ENCODE measurements around the gene SERINC5.

The SERINC5 gene

DNA sequence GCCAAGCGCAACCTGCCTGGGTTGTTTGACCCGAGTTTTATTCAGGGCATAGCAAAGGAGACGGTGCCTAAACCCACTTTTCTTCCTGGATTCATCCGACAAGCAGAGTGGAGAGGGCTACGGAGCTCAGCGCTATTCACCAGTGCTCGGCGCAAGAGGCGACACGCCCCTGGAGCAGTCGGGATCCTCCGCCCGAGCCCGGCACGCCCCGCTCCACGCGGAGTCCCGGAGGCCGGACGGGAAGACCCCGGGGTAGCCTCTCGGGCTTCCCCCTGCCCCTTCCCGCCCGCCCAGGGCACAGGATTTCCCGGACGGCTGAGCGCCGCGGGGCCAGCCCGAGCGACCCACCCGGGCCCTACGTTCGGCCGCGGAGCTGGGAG is 427 bp downstream of the SERINC5 start:
- DNase-seq (ENCODE audit: low read depth in 1 of 2, low spot score in 1 of 2): peak in 1 of 2 donors; percentile 25

DNA sequence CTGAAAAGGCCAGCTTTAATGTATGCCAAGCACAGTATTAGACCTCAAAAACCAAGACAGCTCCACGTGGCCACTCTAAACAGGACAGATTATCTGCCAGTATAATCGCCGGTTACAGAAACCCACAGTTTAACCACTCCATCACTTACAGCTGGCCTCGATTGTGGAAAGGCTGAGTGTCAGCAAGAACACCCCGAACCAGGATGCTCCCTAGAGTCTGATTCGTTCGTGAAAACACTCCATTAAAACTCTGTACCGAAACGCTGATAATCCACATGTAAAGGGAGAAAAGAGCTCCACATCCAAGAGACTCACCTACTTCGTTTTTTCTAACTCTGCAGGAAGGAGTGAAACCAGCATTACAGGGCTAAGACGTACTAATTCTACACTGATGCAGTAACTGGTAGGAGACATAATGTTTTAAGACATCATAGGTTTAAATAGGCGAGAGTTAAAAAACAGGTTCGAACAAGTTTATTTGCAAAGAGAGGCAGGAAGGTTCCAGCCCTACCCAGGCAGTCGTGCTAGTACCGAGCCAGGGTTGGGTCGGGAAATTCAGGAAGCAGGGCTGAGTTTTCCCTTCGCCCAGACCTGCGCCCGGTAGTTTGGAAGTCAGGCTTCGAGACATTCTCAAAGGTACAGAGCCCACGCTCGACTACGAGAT is 949 bp downstream of the SERINC5 start:
- no peak for DNase-seq (ENCODE audit: low read depth in 1 of 2, low spot score in 1 of 2)

DNA sequence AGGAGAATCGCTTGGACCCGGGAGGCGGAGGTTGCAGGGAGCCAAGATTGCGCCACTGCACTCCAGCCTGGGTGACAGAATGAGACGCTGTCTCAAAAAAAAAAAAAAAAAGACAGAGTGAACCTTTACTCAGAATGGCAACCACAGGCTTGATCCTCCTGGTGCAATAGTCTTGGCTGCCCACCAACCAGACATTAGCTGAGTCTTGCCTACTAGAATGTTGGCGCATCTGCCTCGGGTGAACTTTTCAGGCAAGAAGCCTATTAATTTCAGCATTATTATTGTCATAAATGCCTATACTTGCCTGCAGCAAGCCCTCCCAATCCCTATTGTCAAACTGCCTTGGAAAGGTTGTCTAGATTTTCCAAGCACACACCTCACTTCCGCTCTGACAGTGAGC is 4.2 kb downstream of the SERINC5 start:
- DNase-seq (ENCODE audit: low read depth in 1 of 2, low spot score in 1 of 2): no peak

DNA sequence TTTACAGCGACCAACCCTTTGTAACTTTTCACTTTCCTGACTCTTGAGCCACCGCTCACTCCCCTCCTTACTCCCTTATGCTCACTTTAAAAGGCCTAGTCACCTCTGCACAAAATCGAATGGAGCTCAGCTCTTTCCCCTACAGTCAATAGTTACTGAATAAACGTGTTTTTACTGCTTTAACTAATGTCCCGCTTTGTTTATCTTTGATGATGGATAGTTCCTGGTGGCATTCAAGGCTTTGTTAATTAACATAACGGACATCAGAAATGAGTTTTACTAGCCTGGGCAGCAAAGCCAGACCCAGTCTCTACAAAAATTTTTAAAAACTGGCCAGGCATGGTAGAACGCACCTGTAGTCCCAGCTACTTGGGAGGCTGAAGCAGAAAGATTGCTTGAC is 5.0 kb downstream of the SERINC5 start:
- DNase-seq (ENCODE audit: low read depth in 1 of 2, low spot score in 1 of 2): no peak

DNA sequence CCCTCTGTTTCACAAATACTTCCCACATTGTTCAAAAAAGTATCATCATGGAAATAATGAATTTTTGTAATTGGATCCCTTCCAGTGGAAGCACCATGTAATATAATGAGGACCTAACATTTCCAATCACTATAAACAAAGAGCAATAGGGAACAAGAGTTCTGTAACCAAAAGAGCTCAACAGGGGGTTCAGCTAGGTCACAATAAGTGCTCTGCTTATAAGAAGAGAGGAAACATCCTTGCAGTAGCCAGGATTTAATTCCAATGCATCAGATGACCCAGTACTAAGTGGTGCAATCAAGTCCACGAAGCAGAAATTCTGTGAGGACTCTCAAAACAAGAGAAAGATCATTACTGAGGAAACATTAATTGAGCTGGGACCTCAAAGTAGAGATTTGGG is 5.9 kb downstream of the SERINC5 start:
- DNase-seq (ENCODE audit: low read depth in 1 of 2, low spot score in 1 of 2): no peak

DNA sequence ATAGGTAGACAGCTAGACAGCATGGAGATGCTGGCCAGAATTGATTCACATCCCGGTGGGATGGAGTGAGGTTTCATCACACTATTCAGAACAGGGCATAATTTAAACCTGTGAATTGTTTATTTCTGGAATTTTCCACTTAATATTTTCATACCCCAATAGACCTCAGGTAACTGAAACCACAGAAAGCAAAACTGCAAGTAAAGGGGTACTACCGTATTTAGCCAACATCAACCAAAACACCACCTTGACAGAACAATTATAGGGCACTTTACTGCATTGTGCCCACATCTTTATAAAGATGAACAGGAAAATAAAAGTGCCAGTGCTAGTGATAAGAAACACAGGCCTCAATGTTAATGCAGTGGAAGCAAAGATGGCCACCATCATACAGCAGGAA is 7.5 kb downstream of the SERINC5 start:
- DNase-seq (ENCODE audit: low read depth in 1 of 2, low spot score in 1 of 2): no peak

DNA sequence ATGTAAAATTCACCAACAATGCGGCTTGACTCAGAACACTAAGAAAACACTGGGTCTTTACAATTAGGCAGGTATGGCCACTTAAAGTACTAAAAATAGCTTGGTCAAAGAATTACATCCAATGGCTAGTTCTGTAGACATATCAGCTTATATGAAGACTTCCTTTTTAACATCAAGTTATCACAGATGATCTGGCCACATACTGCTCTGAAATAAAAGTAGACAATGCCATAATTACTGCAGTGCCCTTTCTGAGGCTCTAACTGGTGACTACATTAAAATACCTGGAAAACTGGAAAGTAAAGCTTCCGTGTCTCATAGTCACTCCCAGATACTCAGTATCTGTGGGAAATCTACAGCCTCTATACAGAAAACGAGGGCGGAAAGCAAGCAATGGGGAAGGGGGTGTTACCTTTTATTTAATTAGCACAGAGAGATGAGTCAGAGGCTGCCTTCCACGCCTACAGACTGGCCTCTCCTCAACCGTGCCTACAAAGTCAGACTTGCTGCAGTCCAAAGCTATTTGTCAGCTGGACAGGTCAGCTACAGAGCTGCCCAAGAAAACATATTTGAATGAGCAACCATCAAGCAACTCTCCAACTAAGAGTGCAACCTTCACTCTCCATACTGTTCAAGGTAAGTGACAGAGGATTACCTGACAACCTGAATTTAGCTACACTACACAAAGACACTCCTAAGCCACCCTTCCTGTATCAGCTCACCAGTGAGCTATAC is 8.7 kb downstream of the SERINC5 start:
- peak in 1 of 2 donors; percentile 55 for DNase-seq (ENCODE audit: low read depth in 1 of 2, low spot score in 1 of 2)

DNA sequence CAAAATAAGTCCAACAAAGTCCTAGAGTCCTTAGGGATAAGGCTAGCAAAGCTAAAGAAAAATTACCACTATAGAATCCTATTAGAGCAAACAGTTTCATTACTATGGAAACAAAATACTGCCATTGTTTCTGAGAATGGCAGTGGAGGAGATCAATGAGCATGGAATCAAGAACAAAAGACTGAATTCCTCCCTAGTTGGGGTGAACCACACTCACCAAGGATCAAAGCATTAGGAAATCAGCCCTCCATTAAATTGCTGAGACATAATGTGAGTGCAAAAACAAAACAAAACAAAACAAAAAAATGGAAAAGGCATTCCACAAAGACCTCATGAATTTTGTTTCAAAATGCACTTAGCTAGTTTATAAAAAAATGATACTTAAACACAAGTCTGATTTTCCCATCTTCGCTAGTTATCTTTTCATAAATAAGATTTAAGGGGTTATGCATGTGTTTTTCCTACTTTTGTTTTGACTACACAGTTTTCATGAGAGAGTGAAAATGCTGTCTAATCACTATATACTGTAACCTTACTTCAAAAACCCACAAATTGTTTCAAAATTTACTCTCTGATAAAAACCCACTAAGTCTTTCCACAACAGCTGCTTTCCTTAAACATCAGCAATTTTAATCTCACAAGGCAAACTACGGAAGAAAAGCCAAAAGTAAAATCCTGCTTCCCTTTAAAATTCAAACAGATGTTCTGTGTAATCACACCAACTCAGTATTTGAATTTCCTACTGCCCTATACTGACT is 9.7 kb downstream of the SERINC5 start:
- no peak for DNase-seq (ENCODE audit: low read depth in 1 of 2, low spot score in 1 of 2)

DNA sequence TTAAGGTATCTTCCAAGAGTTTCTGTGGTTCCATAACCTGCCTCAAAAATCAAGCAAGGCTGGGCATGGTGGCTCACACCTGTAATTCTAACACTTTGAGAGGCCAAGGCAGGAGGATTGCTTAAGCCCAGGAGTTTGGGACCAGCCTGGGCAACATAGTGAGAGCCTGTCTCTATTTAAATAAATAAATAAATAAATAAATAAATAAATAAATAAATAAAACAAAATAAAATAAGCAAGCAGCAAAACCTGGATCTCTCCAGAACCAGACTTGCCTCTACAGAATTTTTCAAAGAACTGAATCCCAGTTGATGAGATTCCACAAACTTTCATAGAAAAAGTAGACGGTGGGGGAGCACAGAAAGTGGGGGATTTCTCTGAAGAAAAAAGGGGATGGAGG is 12.3 kb downstream of the SERINC5 start:
- no peak for DNase-seq (ENCODE audit: low read depth in 1 of 2, low spot score in 1 of 2)

DNA sequence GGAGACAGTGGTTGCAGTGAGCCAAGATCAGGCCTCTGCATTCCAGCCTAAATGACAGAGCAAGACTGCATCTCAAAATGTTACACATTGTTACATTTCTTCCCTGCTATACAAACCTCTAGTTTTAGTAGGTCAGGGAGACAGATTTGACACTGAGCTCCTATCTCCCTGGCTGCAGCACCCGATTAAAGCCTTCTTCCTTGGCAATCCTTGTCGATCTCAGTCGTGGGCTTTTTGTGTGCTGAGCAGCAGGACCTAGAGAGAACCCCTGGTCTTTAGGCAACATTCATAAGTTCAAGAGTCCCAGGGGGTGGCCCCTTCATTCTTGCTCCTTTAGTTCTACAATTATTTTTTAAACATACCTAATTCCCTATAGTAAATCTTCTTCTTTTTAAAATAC is 13.0 kb downstream of the SERINC5 start:
- no peak for DNase-seq (ENCODE audit: low read depth in 1 of 2, low spot score in 1 of 2)

DNA sequence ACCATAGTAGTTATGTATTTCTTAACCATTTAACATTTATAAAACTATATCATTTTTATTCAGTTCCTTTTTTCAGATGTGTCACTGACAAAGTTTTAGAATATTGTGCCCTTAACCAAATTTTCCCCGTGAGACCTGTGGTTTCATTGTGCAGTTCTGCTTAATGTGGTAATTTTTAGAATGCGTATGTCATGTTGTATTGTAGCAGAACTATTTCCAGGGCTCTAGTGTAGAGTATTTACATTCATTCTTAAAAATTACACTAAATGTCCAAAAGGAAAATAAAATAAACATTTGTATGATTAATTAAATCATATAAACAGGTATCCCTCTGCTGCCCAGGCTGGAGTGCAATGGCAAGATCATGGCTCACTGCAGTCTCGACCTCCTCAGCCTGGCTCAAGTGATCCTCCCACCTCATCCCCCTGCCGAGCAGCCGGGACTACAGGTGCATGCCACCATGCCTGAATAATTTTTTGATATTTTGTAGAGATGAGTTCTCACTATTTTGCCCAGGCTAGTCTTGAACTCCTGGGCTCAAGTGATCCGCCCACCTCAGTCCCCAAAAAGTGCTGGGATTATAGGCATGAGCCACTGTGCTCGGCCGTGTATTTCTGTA is 15.4 kb downstream of the SERINC5 start:
- no peak for DNase-seq (ENCODE audit: low read depth in 1 of 2, low spot score in 1 of 2)

DNA sequence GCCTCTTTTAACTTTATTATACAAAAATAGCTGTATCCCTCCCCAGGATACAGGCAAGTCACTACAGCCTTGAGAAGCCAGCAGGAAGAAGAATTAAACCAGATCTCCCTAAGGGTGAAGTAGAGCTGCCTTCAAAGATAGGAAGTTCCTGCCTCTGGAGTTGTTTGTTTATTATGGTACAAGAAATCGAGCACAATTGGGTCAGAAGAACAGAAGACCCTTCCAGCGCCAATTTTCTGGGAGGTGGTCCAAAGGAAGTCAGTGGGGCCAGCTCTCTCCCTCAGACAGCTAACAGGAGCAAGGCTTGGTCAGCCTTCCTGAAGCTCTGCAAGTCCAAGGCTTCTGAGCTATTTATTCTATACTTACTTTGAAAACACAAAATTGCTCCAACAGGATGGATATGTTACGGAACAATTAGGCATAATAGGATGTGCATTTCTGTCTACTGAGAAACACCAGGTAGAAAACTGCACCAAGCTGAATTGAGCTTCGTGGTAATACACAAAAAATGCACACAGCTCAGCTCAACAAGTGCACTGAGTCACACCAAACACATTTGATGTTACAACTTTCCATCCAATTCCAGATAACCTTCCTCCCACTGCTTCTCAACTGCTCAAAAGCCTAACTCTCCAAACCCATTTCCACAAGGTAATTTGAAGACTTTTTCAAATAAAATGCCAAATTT is 16.0 kb downstream of the SERINC5 start:
- no peak for DNase-seq (ENCODE audit: low read depth in 1 of 2, low spot score in 1 of 2)

DNA sequence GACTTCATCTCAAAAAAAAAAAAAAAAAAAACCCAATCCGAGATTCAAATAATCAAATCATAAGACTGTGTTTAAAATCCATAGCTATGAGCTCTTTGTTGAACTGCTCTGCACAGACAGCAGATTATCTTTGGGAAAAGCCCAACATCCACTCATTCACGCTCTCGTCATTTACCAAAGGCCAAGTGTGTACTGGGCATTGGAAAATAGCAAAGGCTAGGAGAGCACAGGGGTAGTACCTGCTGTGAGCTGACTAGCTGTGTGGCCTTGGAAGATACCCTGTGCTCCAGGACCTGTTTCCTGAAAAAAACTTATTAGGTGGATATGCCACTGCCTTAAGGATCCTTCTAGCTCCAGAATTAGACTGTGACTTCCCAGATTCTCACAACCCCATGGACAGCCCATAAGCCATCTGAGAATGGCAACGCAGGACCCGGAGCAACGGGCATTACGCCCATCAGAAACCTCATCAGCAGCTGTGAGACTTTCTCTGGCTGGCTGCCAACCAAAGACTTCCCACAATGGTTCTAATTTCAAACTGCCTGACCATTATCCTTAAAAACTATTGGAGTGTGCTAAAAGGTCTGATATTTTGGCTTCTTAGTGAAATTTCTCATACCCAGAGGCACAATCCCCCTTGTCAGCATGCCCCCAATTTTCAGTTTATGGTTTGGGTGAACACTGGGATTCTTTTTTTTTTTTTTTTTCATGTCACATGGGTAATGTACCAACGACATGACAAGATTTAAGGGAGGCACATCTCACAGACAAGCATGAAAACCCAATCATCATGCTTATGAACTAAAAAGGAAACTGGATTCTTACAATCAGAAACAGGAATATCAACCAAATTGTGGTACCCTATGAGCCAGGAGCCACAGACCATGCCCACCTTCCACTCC is 16.8 kb downstream of the SERINC5 start:
- DNase-seq (ENCODE audit: low read depth in 1 of 2, low spot score in 1 of 2): no peak

DNA sequence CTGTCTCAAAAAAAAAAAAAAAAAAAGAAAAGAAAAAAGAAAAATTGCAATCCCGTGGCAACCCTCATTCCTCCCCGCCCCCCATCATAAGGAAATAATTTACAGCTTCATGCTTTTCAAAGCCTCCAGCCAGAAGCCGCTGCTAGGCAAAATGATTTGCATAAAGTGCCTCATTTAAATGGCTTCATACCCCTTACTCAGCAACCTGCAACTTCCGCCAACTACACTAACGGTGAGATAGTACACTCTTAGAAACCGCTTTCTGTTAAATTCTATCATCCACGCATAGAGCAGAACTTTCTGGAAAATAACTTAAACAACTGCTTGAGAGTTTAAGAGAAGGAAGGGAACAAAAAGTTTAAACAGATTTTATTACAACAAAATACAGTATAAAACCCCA is 17.8 kb downstream of the SERINC5 start:
- no peak for DNase-seq (ENCODE audit: low read depth in 1 of 2, low spot score in 1 of 2)

DNA sequence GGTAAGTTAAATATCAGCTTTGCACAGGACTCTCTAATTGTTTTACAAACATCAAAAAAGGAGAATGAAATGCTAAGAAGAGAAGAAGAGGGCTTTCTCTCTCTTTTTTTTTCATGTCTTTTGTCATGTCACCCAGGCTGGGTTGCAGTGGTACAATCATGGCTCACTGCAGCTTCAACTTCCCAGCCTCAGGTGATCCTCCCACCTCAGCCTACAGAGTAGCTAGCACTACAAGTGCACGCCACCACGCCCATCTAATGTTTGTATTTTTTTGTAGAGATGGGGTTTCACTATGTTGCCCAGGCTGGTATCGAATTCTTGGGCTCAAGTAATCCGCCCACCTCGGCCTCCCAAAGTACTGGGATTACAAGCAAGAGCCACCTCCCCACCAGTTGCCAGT is 18.6 kb downstream of the SERINC5 start:
- DNase-seq (ENCODE audit: low read depth in 1 of 2, low spot score in 1 of 2): no peak

DNA sequence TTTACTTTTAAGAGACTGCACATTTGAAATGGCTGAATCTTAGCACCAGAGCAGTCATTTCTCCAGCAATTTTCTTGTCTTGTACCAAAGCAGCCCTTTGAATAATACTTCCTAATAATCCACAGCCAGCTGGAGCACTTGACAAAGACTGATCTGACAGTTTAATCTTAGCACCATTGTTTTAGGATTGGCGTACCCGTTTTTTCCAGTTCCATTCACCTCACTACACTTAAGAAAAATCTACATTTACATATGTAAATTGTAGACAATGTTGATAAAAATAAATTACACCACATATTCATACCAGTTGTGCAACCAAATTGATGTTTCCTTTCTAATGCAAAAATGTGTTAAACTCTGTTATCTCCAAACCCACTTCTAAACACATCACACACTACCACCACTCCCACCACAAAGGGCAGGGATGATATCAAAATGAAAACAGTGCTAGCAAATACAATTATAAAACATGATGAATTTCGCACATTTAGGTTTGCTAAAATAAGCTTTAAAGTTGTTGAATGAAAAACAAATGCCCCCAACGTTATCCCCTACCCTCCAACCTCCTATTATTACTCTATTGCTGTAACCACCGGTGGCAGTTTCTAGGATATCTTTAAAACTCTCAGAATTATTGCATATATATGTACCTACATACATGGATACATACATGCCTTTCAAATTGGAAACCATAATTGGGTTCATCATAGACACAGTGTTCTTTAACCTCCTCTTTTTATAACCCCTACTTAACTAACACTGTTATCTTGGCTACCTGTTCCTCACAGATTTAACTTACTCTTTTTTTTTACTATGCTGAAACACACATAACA is 21.5 kb downstream of the SERINC5 start:
- no peak for DNase-seq (ENCODE audit: low read depth in 1 of 2, low spot score in 1 of 2)

DNA sequence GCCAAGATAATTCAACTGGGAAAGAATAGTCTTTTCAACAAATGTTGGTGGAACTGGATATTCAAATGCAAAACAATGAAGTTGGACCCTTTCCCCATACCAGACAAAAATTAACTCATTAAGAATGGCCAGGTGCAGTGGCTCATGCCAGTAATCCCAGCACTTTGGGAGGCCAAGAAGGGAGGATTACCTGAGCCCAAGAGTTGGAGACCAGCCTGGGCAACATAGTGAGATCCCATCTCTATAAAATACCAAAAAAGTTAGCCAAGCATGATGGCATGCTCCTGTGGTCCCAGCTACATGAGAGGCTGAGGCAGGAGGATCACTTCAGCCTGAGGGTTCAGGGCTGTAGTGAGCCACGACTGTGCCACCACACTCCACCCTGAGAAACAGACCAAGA is 24.2 kb downstream of the SERINC5 start:
- DNase-seq (ENCODE audit: low read depth in 1 of 2, low spot score in 1 of 2): no peak

DNA sequence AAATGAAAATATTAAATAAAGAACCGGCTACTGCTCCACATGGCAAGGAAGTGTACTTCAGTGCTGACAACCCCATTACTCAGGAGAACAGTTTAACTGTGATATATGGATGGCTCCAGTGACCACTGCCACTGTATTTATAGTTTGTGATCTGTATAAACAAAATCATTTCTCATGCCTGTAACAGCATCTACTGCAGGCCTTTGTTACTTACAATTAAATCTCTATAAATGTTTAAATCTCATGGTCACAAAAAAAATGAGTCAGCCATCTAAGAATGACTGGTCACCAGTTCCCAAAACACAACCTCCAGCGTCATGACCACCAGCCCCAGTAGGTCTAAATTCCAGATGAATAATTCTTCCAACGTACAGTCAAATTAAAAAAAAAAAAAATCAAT is 24.6 kb downstream of the SERINC5 start:
- DNase-seq (ENCODE audit: low read depth in 1 of 2, low spot score in 1 of 2): no peak

DNA sequence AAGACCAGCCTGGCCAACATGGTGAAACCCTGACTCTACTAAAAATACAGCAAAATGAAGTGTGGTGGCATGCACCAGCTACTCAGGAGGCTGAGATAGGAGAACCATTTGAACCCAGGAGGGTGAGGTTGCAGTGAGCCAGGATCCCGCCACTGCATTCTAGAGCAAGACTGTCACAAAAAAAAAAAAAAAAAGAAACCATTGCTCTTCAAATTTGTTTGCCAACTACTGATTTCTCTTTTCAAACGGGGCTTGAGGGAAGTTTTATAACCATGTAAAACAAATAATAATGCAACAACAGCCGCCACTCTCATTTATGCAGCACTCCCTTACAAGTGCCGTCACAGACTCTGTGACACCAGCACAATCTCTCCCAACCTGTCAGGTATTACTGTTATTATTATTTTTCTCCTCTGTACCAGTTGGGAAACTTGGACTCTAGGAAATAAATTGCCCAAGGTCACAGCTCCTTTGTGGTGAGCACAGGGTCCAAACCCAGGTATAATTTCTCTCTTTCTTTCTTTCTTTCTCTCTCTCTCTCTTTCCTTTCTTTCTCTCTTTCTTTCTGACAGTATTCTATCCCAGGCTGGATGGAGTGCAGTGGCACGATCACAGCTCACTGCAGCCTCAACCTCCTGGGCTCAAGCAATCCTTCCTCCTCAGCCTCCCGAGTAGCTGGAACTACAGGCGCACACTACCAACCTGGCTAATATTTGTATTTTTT is 25.4 kb downstream of the SERINC5 start:
- DNase-seq (ENCODE audit: low read depth in 1 of 2, low spot score in 1 of 2): no peak

All from activated CD4-positive, alpha-beta T cell treated with anti-CD3 and anti-CD28 coated beads, Interleukin-2, amount 50 U/mL, for 24 hours (primary cell).